Smooth muscle cell (in vitro differentiated cells): ENCODE measurements around the gene HOXD8. TPM values are rescaled to one million over a fixed set of nuclear protein-coding genes. Genes with fewer than 3 reads are reported as not detected.
A peak's percentile ranks its signal among the peaks of the same experiment; 100 is the strongest.

Source experiments
- DNase-seq: peaks from one replicate; lab custom pipeline; 2025; ENCODE audit not compliant: unreplicated experiment; lab: John Stamatoyannopoulos, UW
- H2AFZ ChIP-seq: fragments of 200-600 bp; sonication (generic); 2 replicates; pipeline ENCODE4 v1.6.0; 2016; ENCODE audit warnings: antibody characterized with exemption, low read depth, mild to moderate bottlenecking
- H3F3A ChIP-seq: fragments of 200-600 bp; sonication (generic); 2 replicates; pipeline ENCODE4 v1.6.0; 2017; ENCODE audit warnings: antibody characterized with exemption, low read depth
- H3K27ac ChIP-seq: fragments of 200-600 bp; sonication (generic); 2 replicates; pipeline ENCODE4 v1.5.1; 2016; ENCODE audit warnings: low read depth, mild to moderate bottlenecking
- H3K27me3 ChIP-seq: fragments of 200-600 bp; sonication (generic); 2 replicates; pipeline ENCODE4 v1.6.1; 2016; ENCODE audit warnings: low read depth, mild to moderate bottlenecking
- H3K36me3 ChIP-seq: fragments of 200-600 bp; sonication (generic); 2 replicates; pipeline ENCODE4 v1.5.1; 2016; ENCODE audit warnings: low read depth
- H3K4me1 ChIP-seq: fragments of 200-600 bp; sonication (generic); 2 replicates; pipeline ENCODE4 v1.5.1; 2016; ENCODE audit warnings: low read depth
- H3K4me2 ChIP-seq: fragments of 200-600 bp; sonication (generic); 2 replicates; pipeline ENCODE4 v1.6.0; 2016; ENCODE audit warnings: mild to moderate bottlenecking
- H3K4me3 ChIP-seq: fragments of 200-600 bp; sonication (generic); 2 replicates; pipeline ENCODE4 v1.5.1; 2016; ENCODE audit warnings: mild to moderate bottlenecking
- H3K79me2 ChIP-seq: fragments of 200-600 bp; sonication (generic); 2 replicates; pipeline ENCODE4 v1.6.0; 2016; ENCODE audit warnings: low read depth, mild to moderate bottlenecking
- H3K9ac ChIP-seq: fragments of 200-600 bp; sonication (generic); 2 replicates; pipeline ENCODE4 v1.6.0; 2016; ENCODE audit warnings: low read depth
- H3K9me3 ChIP-seq: fragments of 200-600 bp; sonication (generic); replicated peaks from 2 replicates; pipeline ENCODE4 v1.5.1; 2016; ENCODE audit warnings: low read depth
- H4K20me1 ChIP-seq: fragments of 200-600 bp; sonication (generic); 2 replicates; pipeline ENCODE4 v1.6.0; 2016; ENCODE audit warnings: low read depth
- CTCF ChIP-seq: fragments of 200-600 bp; sonication (generic); IDR thresholded peaks from 2 replicates; pipeline ENCODE4 v1.5.1; 2017; ENCODE audit warnings: borderline replicate concordance, mild to moderate bottlenecking, antibody characterized with exemption; ENCODE audit not compliant: insufficient read depth, poor library complexity, severe bottlenecking
- WGBS: methylation state at CpG from one replicate; pipeline ENCODE4 v1.1.7; 2016; ENCODE audit warnings: low lambda C conversion rate; 5-methylcytosine and 5-hydroxymethylcytosine counted together
- polyA plus RNA-seq: library from polyadenylated mRNA; unstranded; fragments of >200 nt; fragmentation: Nextera tagmentation; extraction: Ambion mirVana; gene quantifications from 2 replicates; pipeline ENCODE4 v1.2.1, GENCODE V29; 2016
- total RNA-seq: library from RNA; depleted of rRNA; stranded (reverse); fragments of >200 nt; gene quantifications from 2 replicates; pipeline ENCODE4 v1.2.3, GENCODE V29; 2014

Gene HOXD8
- total and polyA plus RNA-seq, 2 experiments from 2014 or later = 0.13 TPM; not detected in 1

GRCh38 chr2:176109946-176110345 is 19.6 kb upstream of the HOXD8 start:
- Histone ChIP-seq H3K4me2 (no peak overlapping the region), H3K79me2 (peaks cover 29% of the 10 kb centered on the region)
- WGBS = 71% methylated on average over 4 of the region's 4 CpGs

DNA sequence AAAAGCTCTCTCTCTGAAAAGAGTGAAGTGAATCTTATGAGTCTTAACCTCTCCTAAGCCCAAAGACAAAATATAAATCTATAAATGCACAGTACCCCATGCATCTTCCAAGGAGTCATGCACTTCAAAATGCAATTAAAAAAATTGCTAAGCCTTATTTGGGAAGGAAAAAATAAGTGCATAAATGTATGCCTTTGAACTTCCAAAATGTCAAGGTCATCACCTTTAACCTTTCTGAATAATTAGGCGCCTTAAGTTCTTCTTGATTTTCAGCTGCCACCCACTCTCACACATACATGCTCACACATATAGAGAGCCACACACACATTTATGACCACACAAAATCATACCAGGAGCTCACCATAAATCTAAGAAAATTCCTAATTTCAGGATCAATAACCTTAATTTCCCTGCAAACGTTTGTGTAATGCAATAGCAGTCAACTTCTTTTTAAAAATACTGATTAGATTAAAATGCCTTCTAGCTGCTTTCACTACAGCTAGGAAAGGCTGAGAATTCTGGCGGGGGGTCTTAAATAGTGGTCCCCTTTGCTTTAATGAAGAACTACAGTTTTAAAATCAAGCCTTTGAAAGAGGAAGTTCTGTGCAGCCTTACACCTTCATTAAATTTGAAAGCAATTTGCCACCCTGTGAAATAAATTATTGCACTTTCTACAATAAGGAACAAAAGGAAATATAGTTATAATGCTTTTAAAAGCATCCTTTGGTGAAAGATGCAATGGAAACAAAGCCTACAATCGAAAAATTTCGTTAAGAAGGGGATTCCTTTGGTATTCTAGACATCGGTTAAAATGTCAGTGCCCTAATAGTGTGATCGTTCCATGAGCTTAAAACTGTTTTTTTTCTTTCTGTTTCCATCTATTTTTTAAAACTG is 18.8 kb upstream of the HOXD8 start:
- 50% methylated on average over 7 of the region's 7 CpGs for WGBS
- Histone ChIP-seq H3K4me1 (no peaks in the 10 kb centered on the region), H4K20me1 (peaks cover 87% of the 10 kb centered on the region), H3K79me2 (peaks cover 27% of the 10 kb centered on the region), H3F3A (no peaks in the 10 kb centered on the region), H3K36me3 (no peaks in the 10 kb centered on the region), H3K9me3 (no peaks in the 10 kb centered on the region), H3K9ac (no peak overlapping the region), H3K4me3 (no peak overlapping the region), H3K4me2 (no peak overlapping the region), H3K27ac (no peak overlapping the region), H2AFZ (no peak overlapping the region), H3K27me3 (peaks cover 96% of the 10 kb centered on the region)
- DNase-seq = no peak
- no peak for TF ChIP-seq CTCF

More at GRCh38 chr2:176109946-176110345, 19.6 kb upstream of the HOXD8 start:
- Histone ChIP-seq H4K20me1 (peaks cover 80% of the 10 kb centered on the region), H3K27me3 (peaks cover 96% of the 10 kb centered on the region), H3K4me3 (no peak overlapping the region), H2AFZ (no peak overlapping the region), H3F3A (no peaks in the 10 kb centered on the region), H3K27ac (no peak overlapping the region), H3K9me3 (no peaks in the 10 kb centered on the region), H3K9ac (no peak overlapping the region), H3K4me1 (no peaks in the 10 kb centered on the region), H3K36me3 (no peaks in the 10 kb centered on the region)
- no peak for DNase-seq
- TF ChIP-seq CTCF = no peak

DNA sequence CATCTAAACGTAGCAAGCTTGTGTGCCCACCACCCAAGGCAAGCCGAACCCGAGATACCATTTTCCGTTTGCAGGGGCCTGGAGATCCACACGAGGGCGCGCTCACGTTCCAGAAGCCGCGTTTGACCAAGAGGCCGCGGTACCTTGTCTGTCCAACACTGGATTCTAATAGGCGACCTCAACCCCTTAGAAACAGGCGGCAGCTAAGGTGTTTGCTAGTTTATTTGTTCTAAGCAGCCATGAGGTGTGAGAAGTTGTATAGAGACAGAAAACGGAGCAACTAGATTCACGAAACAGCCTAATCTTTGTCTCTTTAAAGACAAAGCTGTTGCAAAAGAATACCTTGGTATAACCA is 18.2 kb upstream of the HOXD8 start:
- H3F3A ChIP-seq = no peaks in the 10 kb centered on the region
- peak; percentile 64 for TF ChIP-seq CTCF
- no peak overlapping the region for H3K27ac ChIP-seq
- no peak overlapping the region for H3K9ac ChIP-seq
- WGBS = 15% methylated on average over 16 of the region's 16 CpGs
- no peak overlapping the region for H3K4me2 ChIP-seq
- peaks cover 94% of the 10 kb centered on the region for H4K20me1 ChIP-seq
- peaks cover 21% of the 10 kb centered on the region for H3K79me2 ChIP-seq
- H3K9me3 ChIP-seq = no peaks in the 10 kb centered on the region
- H3K4me1 ChIP-seq = no peaks in the 10 kb centered on the region
- H3K27me3 ChIP-seq = peaks cover 96% of the 10 kb centered on the region
- peak overlapping the region; percentile 13 for H3K4me3 ChIP-seq
- no peaks in the 10 kb centered on the region for H3K36me3 ChIP-seq
- H2AFZ ChIP-seq = no peak overlapping the region
- no peak for DNase-seq

DNA sequence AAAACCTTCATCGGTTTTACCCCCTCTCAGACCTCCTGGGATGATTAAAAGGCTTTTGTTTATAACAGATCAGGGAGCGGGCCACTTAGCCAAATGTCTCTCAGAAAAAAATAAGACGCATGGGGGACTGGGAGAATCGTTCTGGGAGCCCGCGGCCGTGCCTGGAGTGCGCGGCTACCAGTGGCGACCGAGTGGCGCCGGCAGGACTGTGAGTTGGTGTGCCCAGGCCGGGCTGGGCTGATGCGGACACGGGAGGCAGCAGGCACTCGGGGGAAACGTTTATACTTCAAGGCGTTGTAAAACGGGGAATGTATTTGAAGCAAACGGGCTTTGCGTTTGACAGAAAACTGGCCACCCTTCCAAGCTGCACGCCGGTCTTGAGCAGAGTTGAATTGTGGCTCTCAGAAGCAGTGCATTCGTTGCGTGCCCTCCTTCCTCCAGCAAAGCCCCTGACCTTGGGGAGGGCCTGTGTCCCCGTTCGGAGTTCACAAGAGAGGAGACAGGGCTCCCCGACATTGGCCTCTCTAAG is 17.6 kb upstream of the HOXD8 start:
- 31% methylated on average over 29 of the region's 29 CpGs for whole genome bisulfite sequencing
- peaks cover 97% of the 10 kb centered on the region for H4K20me1 ChIP-seq
- H3K9ac ChIP-seq = no peak overlapping the region
- H3F3A ChIP-seq = no peaks in the 10 kb centered on the region
- H3K4me1 ChIP-seq = no peaks in the 10 kb centered on the region
- H3K36me3 ChIP-seq = no peaks in the 10 kb centered on the region
- H3K27ac ChIP-seq = no peak overlapping the region
- peaks cover 96% of the 10 kb centered on the region for H3K27me3 ChIP-seq
- no peak for DNase-seq
- H3K4me3 ChIP-seq = peak overlapping the region; percentile 6
- no peak for TF ChIP-seq CTCF
- peaks cover 18% of the 10 kb centered on the region for H3K79me2 ChIP-seq
- no peaks in the 10 kb centered on the region for H3K9me3 ChIP-seq
- no peak overlapping the region for H3K4me2 ChIP-seq
- no peak overlapping the region for H2AFZ ChIP-seq
